ENCODE results near the gene PDSS2. TPM values are rescaled to one million over a fixed set of nuclear protein-coding genes. Genes with fewer than 3 reads are reported as not detected.

PDSS2 gene
- total and polyA plus RNA-seq, 2 donors (not counting 1 experiment from before 2014, with no cell fraction given) = 16.9 to 17.0 TPM

GRCh38 chr6:107374264-107374663 lies 85.1 kb downstream of the PDSS2 start:
- no peaks in the 10 kb centered on the region for H3K4me1 Mint-ChIP-seq
- Histone ChIP-seq H3K4me2 (replicated peaks; ENCODE audit: low read depth, low read length, poor library complexity, severe bottlenecking) (no peak overlapping the region), H3K27me3 (replicated peaks in 1 of 4; ENCODE audit: control extremely low read depth in 1 of 4, control insufficient read depth in 3 of 4, insufficient read depth in 4 of 4, low read length in 3 of 4) (no peaks in the 10 kb centered on the region), H2AFZ (ENCODE audit: insufficient read depth, low read depth, low read length, poor library complexity, severe bottlenecking) (no peak overlapping the region), H3K79me2 (ENCODE audit: control insufficient read depth, insufficient read depth, low read length) (peaks cover 3% of the 10 kb centered on the region), H3K9ac (ENCODE audit: low read length) (no peak overlapping the region), H4K20me1 (ENCODE audit: control insufficient read depth, insufficient read depth, low read length, poor library complexity, severe bottlenecking) (peaks cover 6% of the 10 kb centered on the region), H3K27ac (ENCODE audit: low read length in 2 of 2) (no peak overlapping the region), H3K4me3 (ENCODE audit: control extremely low read depth in 1 of 5, extremely low read depth in 1 of 5, insufficient read depth in 1 of 5, low read depth in 2 of 5, low read length in 4 of 5) (no peak overlapping the region), H3K36me3 (replicated peaks in 1 of 2; ENCODE audit: control extremely low read depth in 1 of 2, control insufficient read depth in 1 of 2, extremely low read depth in 1 of 2, insufficient read depth in 2 of 2, low read length in 1 of 2) (no peaks in the 10 kb centered on the region), H3K9me3 (ENCODE audit: control extremely low read depth in 1 of 3, control insufficient read depth in 2 of 3, insufficient read depth in 1 of 3, low read length in 2 of 3) (peaks cover 0 to 5% (median 1%) of the 10 kb centered on the region in 3 donors), H3K4me1 (ENCODE audit: control insufficient read depth in 2 of 2, insufficient read depth in 2 of 2, low read length in 2 of 2) (no peaks in the 10 kb centered on the region)
- ChIA-PET CTCF (no interaction called here), POLR2A (no interaction called here)
- intact Hi-C loops (cut with micrococcal nuclease) = no loop called here
- peaks cover 2% of the 10 kb centered on the region for H3K9me3 Mint-ChIP-seq (ENCODE audit: insufficient read depth)
- H3K27ac Mint-ChIP-seq = no peak overlapping the region
- no peaks in the 10 kb centered on the region for H3K27me3 Mint-ChIP-seq
- no peak for TF ChIP-seq EZH2 (IDR thresholded peaks at IDR 0.05; ENCODE audit: borderline replicate concordance, insufficient read depth, low read depth, low read length, poor library complexity, severe bottlenecking)
- TF ChIP-seq CTCF (IDR thresholded peaks at IDR 0.05) = no peak
- no peak for DNase-seq
- H3K4me3 Mint-ChIP-seq = no peak overlapping the region
- ATAC-seq (ENCODE audit: low read depth) = no peak
- WGBS (ENCODE audit: insufficient coverage) = no CpG with 5 or more reads among the region's 1 CpG

DNA sequence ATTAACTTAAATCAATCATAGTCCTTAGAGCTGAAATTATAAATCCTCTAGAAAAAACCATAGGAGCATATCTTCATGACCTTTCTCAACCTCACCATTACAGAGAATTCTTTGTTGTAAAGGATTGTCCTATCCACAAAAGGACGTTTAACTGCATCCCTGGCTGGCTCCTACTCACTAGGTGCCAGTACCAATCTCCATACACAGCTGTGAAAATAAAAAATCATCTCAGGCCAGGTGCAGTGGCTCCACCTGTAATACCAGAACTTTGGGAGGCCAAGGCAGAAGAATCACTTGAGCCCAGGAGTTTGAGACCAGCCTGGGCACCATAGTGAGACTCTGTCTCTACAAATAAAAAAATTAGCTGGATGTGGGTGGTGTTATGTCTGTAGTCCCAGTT lies 89.9 kb downstream of the PDSS2 start:
- Histone ChIP-seq H3K79me2 (ENCODE audit: control insufficient read depth, insufficient read depth, low read length) (peaks cover 3% of the 10 kb centered on the region), H2AFZ (ENCODE audit: insufficient read depth, low read depth, low read length, poor library complexity, severe bottlenecking) (no peak overlapping the region), H3K4me3 (ENCODE audit: control extremely low read depth in 1 of 5, extremely low read depth in 1 of 5, insufficient read depth in 1 of 5, low read depth in 2 of 5, low read length in 4 of 5) (no peak overlapping the region), H4K20me1 (ENCODE audit: control insufficient read depth, insufficient read depth, low read length, poor library complexity, severe bottlenecking) (no peaks in the 10 kb centered on the region), H3K9ac (ENCODE audit: low read length) (no peak overlapping the region), H3K27me3 (replicated peaks in 1 of 4; ENCODE audit: control extremely low read depth in 1 of 4, control insufficient read depth in 3 of 4, insufficient read depth in 4 of 4, low read length in 3 of 4) (no peaks in the 10 kb centered on the region), H3K4me1 (ENCODE audit: control insufficient read depth in 2 of 2, insufficient read depth in 2 of 2, low read length in 2 of 2) (no peaks in the 10 kb centered on the region), H3K36me3 (replicated peaks in 1 of 2; ENCODE audit: control extremely low read depth in 1 of 2, control insufficient read depth in 1 of 2, extremely low read depth in 1 of 2, insufficient read depth in 2 of 2, low read length in 1 of 2) (no peaks in the 10 kb centered on the region), H3K27ac (ENCODE audit: low read length in 2 of 2) (no peak overlapping the region), H3K9me3 (ENCODE audit: control extremely low read depth in 1 of 3, control insufficient read depth in 2 of 3, insufficient read depth in 1 of 3, low read length in 2 of 3) (peaks cover 0 to 2% (median 0%) of the 10 kb centered on the region in 3 donors), H3K4me2 (replicated peaks; ENCODE audit: low read depth, low read length, poor library complexity, severe bottlenecking) (no peak overlapping the region)
- no peak for ATAC-seq (ENCODE audit: low read depth)
- H3K4me1 Mint-ChIP-seq = peaks cover 2% of the 10 kb centered on the region
- WGBS (ENCODE audit: insufficient coverage) = 100% methylated on average over 1 of the region's 1 CpG
- H3K27me3 Mint-ChIP-seq = no peaks in the 10 kb centered on the region
- no peak for DNase-seq
- ChIA-PET POLR2A (no interaction called here), CTCF (no interaction called here)
- no peaks in the 10 kb centered on the region for H3K9me3 Mint-ChIP-seq (ENCODE audit: insufficient read depth)
- no peak overlapping the region for H3K27ac Mint-ChIP-seq
- intact Hi-C loops (cut with micrococcal nuclease) = no loop called here
- TF ChIP-seq CTCF (IDR thresholded peaks at IDR 0.05) (no peak), EZH2 (IDR thresholded peaks at IDR 0.05; ENCODE audit: borderline replicate concordance, insufficient read depth, low read depth, low read length, poor library complexity, severe bottlenecking) (no peak)
- no peak overlapping the region for H3K4me3 Mint-ChIP-seq

Measured in B cell (primary cell).